HG03139 (cell line): ENCODE measurements around the gene CYP20A1.
"Not testable (repeated sequence)": the region's sequence is repeated elsewhere in the genome, so short reads cannot be mapped to it uniquely, and the experiment has no call there.

Experiments
- ATAC-seq: cut with Tn5 transposase; IDR thresholded peaks from one replicate; pipeline ENCODE4 v1.9.1; 2021; ENCODE audit not compliant: unreplicated experiment

Gene CYP20A1

DNA sequence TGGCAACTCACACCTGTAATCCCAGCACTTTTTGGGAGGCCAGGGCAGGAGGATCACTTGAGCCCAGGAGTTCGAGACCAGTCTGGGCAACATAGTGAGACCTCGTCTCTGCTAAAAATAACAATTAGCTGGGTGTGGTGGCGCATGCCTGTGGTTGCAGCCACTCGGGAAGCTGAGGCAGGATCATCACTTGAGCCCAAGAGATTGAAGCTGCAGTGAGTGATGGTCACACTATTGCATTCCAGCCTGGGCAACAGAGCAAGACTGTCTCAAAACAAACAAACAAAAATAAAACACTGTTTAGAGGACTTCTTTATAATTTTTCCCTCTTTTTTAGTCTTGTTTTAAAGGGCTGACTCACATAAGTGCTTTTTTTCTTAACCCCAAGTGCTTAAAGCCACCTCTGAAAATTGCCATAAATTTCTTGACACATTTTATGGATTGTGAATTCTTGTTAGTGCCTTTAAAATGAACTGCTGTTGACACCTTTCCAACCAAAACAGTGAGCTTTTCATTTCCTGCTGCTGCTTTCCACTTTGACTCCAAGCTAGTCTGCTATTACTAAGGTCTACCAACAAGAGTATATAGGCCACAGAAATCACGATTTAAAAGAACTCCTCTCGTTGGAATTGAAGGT lies 41.7 kb downstream of the CYP20A1 start:
- ATAC-seq: no peak

DNA sequence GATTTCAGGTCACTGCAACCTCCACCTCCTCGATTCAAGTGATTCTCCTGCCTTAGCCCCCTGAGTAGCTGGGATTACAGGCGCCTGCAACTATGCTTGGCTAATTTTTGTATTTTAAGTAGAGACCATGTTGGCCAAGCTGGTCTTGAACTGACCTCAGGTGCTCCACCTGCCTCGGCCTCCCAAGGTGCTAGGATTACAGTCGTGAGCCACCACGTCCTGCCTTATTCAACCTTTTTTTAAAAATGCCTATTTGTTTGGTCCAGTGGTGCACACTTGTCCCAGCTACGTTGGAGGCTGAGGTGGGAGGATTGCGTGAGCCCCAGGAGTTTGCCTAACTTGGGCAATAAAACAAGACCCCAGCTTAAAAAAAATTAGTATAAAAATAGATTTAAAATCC lies 43.3 kb downstream of the CYP20A1 start:
- ATAC-seq: no peak

DNA sequence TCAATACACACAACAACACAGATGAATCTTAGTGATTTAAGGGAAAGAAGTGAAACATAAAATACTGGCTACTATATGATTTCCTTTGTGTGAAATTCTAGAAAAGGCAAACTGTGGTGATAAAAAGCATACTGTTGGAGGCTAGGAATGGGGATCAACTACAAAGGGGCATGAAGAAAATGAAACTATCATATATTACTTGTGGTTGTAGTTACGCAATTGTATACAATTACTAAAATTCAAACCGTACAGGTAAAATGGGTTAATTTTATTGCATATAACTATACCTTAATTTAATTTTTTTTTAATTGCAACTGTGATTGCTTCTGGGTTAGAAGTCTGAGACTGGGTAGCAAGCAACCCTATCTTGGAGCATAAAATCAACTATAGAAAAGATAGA lies 47.7 kb downstream of the CYP20A1 start:
- ATAC-seq: no peak

DNA sequence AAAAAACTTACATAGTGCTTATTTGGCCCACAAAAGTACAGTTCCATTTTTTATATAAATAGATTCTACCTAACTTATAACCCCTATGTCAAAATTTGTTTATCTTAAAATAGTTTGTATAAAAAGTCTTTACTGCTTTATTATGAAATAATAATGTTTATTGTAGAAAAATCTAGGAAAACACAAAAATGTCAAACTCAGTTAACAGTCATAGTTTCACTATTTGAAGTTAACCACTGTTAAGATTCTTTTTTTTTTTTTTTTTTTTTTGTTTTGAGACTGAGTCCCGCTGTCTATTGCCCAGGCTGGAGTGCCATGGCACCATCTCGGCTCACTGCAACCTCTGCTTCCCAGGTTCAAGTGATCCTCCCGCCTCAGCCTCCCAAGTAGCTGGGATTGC lies 62.8 kb downstream of the CYP20A1 start:
- ATAC-seq: no peak

GRCh38 chr2:203302586-203302985 lies 63.8 kb downstream of the CYP20A1 start:
- not testable (repeated sequence) for ATAC-seq

DNA sequence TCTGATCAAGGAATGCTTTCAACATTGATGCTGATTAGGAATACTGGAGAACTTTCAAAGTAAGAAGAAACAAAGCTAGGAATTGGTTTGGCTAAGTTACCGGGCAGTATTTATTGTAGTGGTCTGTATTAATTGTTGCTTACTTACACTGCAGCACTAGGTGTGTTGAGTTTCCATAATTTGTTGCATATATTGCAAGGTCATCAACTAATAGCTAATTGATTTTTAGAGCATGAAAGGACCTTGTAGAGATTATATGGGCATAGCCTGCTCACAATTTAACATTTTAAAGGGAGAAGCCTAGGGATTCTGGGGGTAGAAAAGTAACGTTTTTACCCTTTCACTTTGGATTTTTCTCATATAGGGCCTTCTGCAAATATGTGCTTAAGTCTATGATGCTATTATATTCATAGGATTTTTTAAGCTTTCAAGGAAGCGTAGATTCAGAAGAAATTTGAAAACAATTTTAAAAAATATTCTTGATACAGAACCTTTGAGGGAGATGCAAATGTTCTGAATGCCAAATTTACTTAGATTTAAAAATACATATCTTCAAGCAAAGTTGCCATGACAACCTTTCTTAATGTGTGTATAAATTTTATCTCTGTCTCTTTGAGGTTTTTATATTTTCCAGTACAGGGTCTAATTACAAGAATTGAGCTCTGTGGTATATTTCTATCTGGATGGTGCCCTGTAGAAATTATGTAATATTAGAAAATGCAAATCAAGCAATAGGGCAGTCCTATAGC lies 72.0 kb downstream of the CYP20A1 start:
- ATAC-seq: no peak

GRCh38 chr2:203326356-203326755 lies 87.5 kb downstream of the CYP20A1 start:
- ATAC-seq: no peak

- no peak for ATAC-seq
Measured at GRCh38 chr2:203327582-203327900, 88.7 kb downstream of the CYP20A1 start.

DNA sequence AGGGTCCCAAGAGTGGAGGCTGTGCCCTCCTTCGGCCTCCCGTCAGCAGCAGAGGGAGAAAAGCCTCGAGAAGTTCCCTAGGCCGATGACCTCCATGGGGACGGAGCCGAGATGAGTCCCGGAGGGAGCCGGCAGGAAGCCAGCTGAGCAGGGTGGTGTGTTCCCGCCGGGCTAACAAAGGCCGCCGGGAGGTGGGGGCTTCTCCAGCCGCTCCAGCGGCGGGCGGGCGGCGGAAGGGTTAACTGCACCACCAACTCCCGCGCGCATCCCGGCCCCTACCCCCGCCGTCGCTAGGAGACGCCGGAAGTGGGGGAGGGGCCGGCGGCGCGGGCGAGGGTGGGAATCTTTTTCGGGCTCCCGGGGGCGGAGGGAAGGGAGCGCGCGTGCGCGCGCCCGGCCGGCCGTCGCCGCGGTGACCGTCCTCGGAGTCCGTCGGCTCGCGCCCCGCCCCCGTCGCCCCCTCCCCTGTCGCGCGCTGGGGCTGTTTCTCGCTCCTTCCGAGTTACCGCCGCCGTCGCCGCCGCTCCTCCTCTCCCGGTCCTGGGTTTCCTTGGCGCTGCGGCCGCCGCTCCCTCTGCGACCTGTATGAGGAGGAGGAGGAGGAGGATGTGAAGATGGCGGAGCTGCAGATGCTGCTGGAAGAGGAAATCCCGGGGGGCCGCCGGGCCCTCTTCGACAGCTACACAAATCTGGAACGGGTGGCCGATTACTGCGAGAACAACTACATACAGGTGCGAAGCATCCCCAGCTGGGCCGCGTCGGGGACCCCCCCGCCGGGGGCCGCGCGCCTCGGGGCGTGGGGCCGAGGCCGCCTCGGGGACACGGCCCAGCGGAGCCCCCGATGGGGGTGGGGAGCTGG lies 89.3 kb downstream of the CYP20A1 start, which contains the start of gene ABI2:
TSS of gene ABI2 (plus strand) at position 494 of the 859 bp plus-strand sequence. CDS start at position 615, 121 bp downstream.
- peak; percentile 48 for ATAC-seq

DNA sequence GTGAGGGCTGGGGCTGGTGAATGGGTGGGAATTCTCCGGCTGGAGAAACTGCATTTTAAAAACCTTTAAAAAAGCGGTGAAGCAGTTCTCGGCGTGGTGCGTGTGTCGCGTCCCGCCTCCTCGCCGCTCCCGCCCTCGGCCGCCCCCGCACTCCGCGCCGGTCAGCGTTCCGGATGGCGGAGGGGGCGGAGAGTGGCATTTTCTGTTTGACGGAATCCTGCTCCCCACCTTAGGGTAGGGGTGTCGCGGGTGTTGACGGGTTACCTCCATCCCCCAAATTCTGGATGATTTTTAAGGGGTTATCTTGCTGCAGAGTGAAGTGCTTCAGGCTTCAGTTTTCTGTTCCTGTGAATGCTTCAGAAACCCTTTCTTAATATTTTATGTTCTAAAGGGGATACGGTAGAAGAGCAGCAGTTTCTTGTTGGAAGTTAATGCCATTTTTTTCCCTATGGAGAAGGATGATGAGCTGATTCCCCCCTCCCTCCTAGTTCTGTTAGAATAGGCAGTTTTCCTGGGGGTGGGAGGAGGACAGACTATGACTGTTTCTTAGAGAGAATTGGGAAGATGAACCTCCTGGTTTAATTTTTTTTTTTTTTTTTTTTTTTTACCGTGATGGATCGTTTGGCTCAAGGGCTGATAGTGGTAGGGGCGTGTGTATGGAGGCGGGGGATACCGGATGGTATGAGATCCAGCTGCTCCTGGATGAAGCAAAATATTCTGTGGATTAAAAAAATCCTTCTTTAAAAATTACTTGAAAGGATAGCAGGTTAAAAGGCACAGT lies 90.1 kb downstream of the CYP20A1 start:
- ATAC-seq: peak; percentile 42

GRCh38 chr2:203330434-203330833 lies 91.6 kb downstream of the CYP20A1 start:
- ATAC-seq: no peak

GRCh38 chr2:203338322-203338721 lies 99.5 kb downstream of the CYP20A1 start:
- ATAC-seq: no peak

GRCh38 chr2:203340791-203341487 lies 102.1 kb downstream of the CYP20A1 start:
- no peak for ATAC-seq

DNA sequence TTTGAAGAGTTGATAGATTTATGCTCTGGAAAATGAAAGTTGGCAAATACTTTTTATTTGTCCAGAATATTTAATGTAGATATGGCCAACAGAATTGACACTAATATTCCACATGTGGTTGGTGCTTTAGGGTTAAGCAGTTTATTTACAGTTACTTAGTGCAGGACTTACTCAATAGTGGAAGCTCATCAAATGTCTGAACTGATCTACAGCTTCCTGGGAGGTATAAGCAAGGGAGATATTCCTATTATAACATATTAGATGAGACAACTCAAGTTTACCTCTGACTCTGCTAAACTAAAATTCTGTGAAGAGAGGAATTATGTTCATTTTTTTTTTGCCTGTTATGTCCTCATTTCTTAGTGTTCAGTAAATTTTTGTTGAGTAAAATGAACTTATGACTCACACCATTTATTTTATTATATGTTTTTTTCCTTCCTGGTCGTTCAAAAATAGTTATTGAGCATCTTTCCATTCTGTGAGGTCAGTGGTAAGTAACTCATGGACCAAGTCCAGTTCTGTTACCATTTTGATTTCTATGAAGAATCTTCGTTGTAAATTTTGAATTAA lies 103.0 kb downstream of the CYP20A1 start:
- ATAC-seq: no peak

DNA sequence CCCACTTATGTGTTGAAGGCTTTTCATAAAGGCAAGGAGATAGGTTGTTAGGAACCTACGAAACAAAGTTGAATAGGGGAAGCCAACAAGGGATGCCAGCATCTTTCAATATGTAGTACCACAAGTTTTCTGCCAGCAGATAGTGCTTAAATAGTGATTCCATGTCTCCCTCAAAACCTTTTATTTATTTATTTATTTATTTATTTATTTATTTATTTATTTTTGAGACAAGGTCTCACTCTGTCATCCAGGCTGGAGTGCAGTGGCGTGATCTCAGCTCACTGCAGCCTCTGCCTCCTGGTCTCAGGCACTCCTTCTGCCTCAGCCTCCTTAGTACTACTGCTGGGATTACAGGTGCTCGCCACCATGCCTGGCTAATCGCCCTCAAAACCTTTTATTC lies 103.6 kb downstream of the CYP20A1 start:
- not testable (repeated sequence) for ATAC-seq

GRCh38 chr2:203344667-203345066 lies 105.8 kb downstream of the CYP20A1 start:
- ATAC-seq: no peak

DNA sequence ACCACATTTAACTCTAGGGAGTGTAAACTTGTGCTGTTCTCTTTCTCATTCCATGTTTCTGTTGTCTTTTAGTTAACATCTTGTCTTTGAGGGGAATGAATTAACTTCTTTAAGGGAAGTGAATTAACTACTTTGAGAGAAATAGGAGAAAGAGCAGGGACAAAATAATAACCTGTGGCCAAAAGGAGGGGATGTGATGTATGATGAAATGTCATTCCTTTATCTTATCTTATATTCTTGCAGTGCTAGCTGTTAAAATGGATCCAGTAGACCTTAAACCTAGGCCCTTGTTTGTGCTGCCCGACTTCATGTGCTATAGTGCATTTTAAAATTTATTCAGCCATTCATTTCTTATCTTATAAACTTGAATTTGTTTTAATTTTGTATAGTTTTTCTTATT lies 107.8 kb downstream of the CYP20A1 start:
- no peak for ATAC-seq

- ATAC-seq: no peak
Measured at GRCh38 chr2:203347375-203347774, 108.6 kb downstream of the CYP20A1 start.

- ATAC-seq: no peak
Measured at GRCh38 chr2:203352604-203353255, 113.9 kb downstream of the CYP20A1 start.

GRCh38 chr2:203354966-203355365 lies 116.1 kb downstream of the CYP20A1 start:
- ATAC-seq: no peak
